Progenitor cell of endocrine pancreas (in vitro differentiated cells): ENCODE results near the gene OSBP. TPM values are rescaled to one million over a fixed set of nuclear protein-coding genes. Genes with fewer than 3 reads are reported as not detected.

Source experiments
- DNase-seq: peaks from one replicate; pipeline ENCODE4 v3.0.0; 2021; ENCODE audit warnings: low spot score; ENCODE audit not compliant: unreplicated experiment
- H3K27ac Mint-ChIP-seq: 2 replicates; pipeline ENCODE4 v1.8.0; 2021; ENCODE audit warnings: mild to moderate bottlenecking, moderate library complexity, mixed read lengths
- H3K27me3 Mint-ChIP-seq: 2 replicates; pipeline ENCODE4 v1.8.0; 2021; ENCODE audit warnings: mixed read lengths
- H3K36me3 Mint-ChIP-seq: 2 replicates; pipeline ENCODE4 v1.8.0; 2022; ENCODE audit warnings: mixed read lengths; ENCODE audit not compliant: insufficient read depth
- H3K4me1 Mint-ChIP-seq: 2 replicates; pipeline ENCODE4 v1.8.0; 2021; ENCODE audit warnings: low read depth, mixed read lengths
- H3K4me3 Mint-ChIP-seq: 2 replicates; pipeline ENCODE4 v1.8.0; 2021; ENCODE audit warnings: low read depth, mild to moderate bottlenecking, moderate library complexity, mixed read lengths
- H3K9me3 Mint-ChIP-seq: 2 replicates; pipeline ENCODE4 v1.8.0; 2021; ENCODE audit warnings: low read depth, mixed read lengths
- CTCF ChIP-seq: fragments of 200-600 bp; sonication (generic); IDR thresholded peaks from one replicate; pipeline ENCODE4 v1.5.0; 2021; ENCODE audit warnings: antibody characterized with exemption, mild to moderate bottlenecking; ENCODE audit not compliant: unreplicated experiment
- total RNA-seq: library from RNA; stranded (reverse); gene quantifications from 2 replicates; pipeline ENCODE4 v1.2.1, GENCODE V29; 2021

Gene OSBP
- total RNA-seq, 1 donor from 2014 or later: 42.7 TPM

- H3K4me1 Mint-ChIP-seq: peaks cover 13% of the 10 kb centered on the region
- no peak overlapping the region for H3K27ac Mint-ChIP-seq
- TF ChIP-seq CTCF: no peak
- H3K4me3 Mint-ChIP-seq: no peak overlapping the region
- DNase-seq: no peak
- no peaks in the 10 kb centered on the region for H3K9me3 Mint-ChIP-seq
- H3K27me3 Mint-ChIP-seq: no peaks in the 10 kb centered on the region
- peaks cover 15% of the 10 kb centered on the region for H3K36me3 Mint-ChIP-seq
Measured at GRCh38 chr11:59607703-59608454, 7.7 kb downstream of the OSBP start.

- no peaks in the 10 kb centered on the region for H3K9me3 Mint-ChIP-seq
- peaks cover 4% of the 10 kb centered on the region for H3K4me1 Mint-ChIP-seq
- TF ChIP-seq CTCF: no peak
- DNase-seq: no peak
- no peak overlapping the region for H3K4me3 Mint-ChIP-seq
- peaks cover 26% of the 10 kb centered on the region for H3K36me3 Mint-ChIP-seq
- peak overlapping the region; percentile 39 for H3K27ac Mint-ChIP-seq
- no peaks in the 10 kb centered on the region for H3K27me3 Mint-ChIP-seq
Measured at GRCh38 chr11:59602432-59602831, 13.1 kb downstream of the OSBP start.

- H3K9me3 Mint-ChIP-seq: no peaks in the 10 kb centered on the region
- H3K27me3 Mint-ChIP-seq: no peaks in the 10 kb centered on the region
- peaks cover 4% of the 10 kb centered on the region for H3K4me1 Mint-ChIP-seq
- H3K36me3 Mint-ChIP-seq: peaks cover 24% of the 10 kb centered on the region
- no peak overlapping the region for H3K27ac Mint-ChIP-seq
- DNase-seq: no peak
- no peak overlapping the region for H3K4me3 Mint-ChIP-seq
- no peak for TF ChIP-seq CTCF
Measured at GRCh38 chr11:59601788-59602187, 13.8 kb downstream of the OSBP start.

- H3K9me3 Mint-ChIP-seq: no peaks in the 10 kb centered on the region
- no peak for TF ChIP-seq CTCF
- H3K4me1 Mint-ChIP-seq: peaks cover 4% of the 10 kb centered on the region
- H3K27ac Mint-ChIP-seq: no peak overlapping the region
- peaks cover 19% of the 10 kb centered on the region for H3K36me3 Mint-ChIP-seq
- no peak overlapping the region for H3K4me3 Mint-ChIP-seq
- no peak for DNase-seq
- H3K27me3 Mint-ChIP-seq: no peaks in the 10 kb centered on the region
Measured at GRCh38 chr11:59600636-59601035, 14.9 kb downstream of the OSBP start.

- Mint-ChIP-seq H3K4me1 (peaks cover 4% of the 10 kb centered on the region), H3K4me3 (no peak overlapping the region), H3K27ac (no peak overlapping the region), H3K36me3 (peaks cover 23% of the 10 kb centered on the region), H3K9me3 (no peaks in the 10 kb centered on the region), H3K27me3 (no peaks in the 10 kb centered on the region)
- DNase-seq: no peak
- TF ChIP-seq CTCF: no peak
Measured at GRCh38 chr11:59600234-59600633, 15.3 kb downstream of the OSBP start.
